ENCODE results near the gene RABGGTB. TPM values are rescaled to one million over a fixed set of nuclear protein-coding genes. Genes with fewer than 3 reads are reported as not detected.

The RABGGTB gene
- total and polyA plus RNA-seq, 2 experiments from 2014 or later, result 77.1 to 162 TPM

Small RNA genes within 50 kb of the gene (small RNA-seq; reads per million reads assigned to genes)
- gene SNORD45A (ENCODE audit: low replicate concordance), result not detected
- not detected for gene SNORD45B (ENCODE audit: low replicate concordance)
- not detected for gene SNORD45C (ENCODE audit: low replicate concordance)

Other genes with a start within 250 kb of the RABGGTB start
- 7.6 and 11.7 TPM in 2 replicates for gene SLC44A5, start 175.1 kb upstream of the RABGGTB start, total RNA-seq (2014; rRNA removed; shearing (Covaris generic))
- 2.8 and 3.3 TPM in 2 replicates for gene SLC44A5, start 175.1 kb upstream of the RABGGTB start, polyA plus RNA-seq (2016; fragmentation: Nextera tagmentation; extraction: Ambion mirVana)
- 35.3 and 37.7 TPM in 2 replicates for gene ACADM, start 61.5 kb upstream of the RABGGTB start, total RNA-seq (2014; rRNA removed; shearing (Covaris generic))
- 43.7 and 52.8 TPM in 2 replicates for gene ACADM, start 61.5 kb upstream of the RABGGTB start, polyA plus RNA-seq (2016; fragmentation: Nextera tagmentation; extraction: Ambion mirVana)
- 0.24 and 0.97 TPM in 2 replicates for gene MSH4, start 10.6 kb downstream of the RABGGTB start, total RNA-seq (2014; rRNA removed; shearing (Covaris generic))
- 0.07 and 0.10 TPM in 2 replicates for gene MSH4, start 10.6 kb downstream of the RABGGTB start, polyA plus RNA-seq (2016; fragmentation: Nextera tagmentation; extraction: Ambion mirVana)
- gene ASB17, start 146.1 kb downstream of the RABGGTB start, total RNA-seq (2014; rRNA removed; shearing (Covaris generic)), result not detected in 2 replicates
- gene ASB17, start 146.1 kb downstream of the RABGGTB start, polyA plus RNA-seq (2016; fragmentation: Nextera tagmentation; extraction: Ambion mirVana), result not detected in 2 replicates

Data from GM23338 (cell line).